GM21717 (cell line): ENCODE measurements around the gene PREB.

Source experiments
- ATAC-seq: cut with Tn5 transposase; IDR thresholded peaks from one replicate; pipeline ENCODE4 v1.9.1; 2021; ENCODE audit warnings: mild to moderate bottlenecking, moderate library complexity; ENCODE audit not compliant: unreplicated experiment

Gene PREB

GRCh38 chr2:27154488-27154887 is 20.1 kb upstream of the PREB start:
- ATAC-seq, result no peak

- no peak for ATAC-seq
These were observed 18.5 kb upstream of the PREB start for GRCh38 chr2:27152796-27153464.

- no peak for ATAC-seq
These were observed 17.8 kb upstream of the PREB start for GRCh38 chr2:27152102-27152795.

GRCh38 chr2:27150639-27151230 is 16.3 kb upstream of the PREB start:
- no peak for ATAC-seq

GRCh38 chr2:27149570-27150405 is 15.4 kb upstream of the PREB start:
- no peak for ATAC-seq

- ATAC-seq, result no peak
These were observed 14.5 kb upstream of the PREB start, which contains the start of gene TCF23 for GRCh38 chr2:27148801-27149439. Gene TCF23 (plus strand): TSS chr2:27149004. CDS start chr2:27149134, 130 bp downstream.

- no peak for ATAC-seq
These were observed 13.5 kb upstream of the PREB start for GRCh38 chr2:27147935-27148334.

- no peak for ATAC-seq
These were observed 11.2 kb upstream of the PREB start for GRCh38 chr2:27145682-27146081.

- no peak for ATAC-seq
These were observed 8.8 kb upstream of the PREB start for GRCh38 chr2:27143285-27143684.

GRCh38 chr2:27139310-27139709 is 4.9 kb upstream of the PREB start, which contains the start of gene PRR30:
Gene PRR30 (minus strand): TSS chr2:27139410. CDS start chr2:27138329, 1,081 bp downstream.
- no peak for ATAC-seq

- ATAC-seq, result no peak
These were observed 3.7 kb upstream of the PREB start for GRCh38 chr2:27138111-27138510.

- no peak for ATAC-seq
These were observed 3.0 kb upstream of the PREB start for GRCh38 chr2:27137322-27137935.

- ATAC-seq, result no peak
These were observed 2.3 kb upstream of the PREB start for GRCh38 chr2:27136751-27137150.

GRCh38 chr2:27135478-27135955 is 1.1 kb upstream of the PREB start:
- ATAC-seq, result no peak

GRCh38 chr2:27134781-27135477 is 493 bp upstream of the PREB start:
- ATAC-seq, result no peak

GRCh38 chr2:27133195-27133875 is 1.1 kb downstream of the PREB start:
- no peak for ATAC-seq

- no peak for ATAC-seq
These were observed 3.0 kb downstream of the PREB start for GRCh38 chr2:27131429-27131828.

- no peak for ATAC-seq
These were observed 4.0 kb downstream of the PREB start for GRCh38 chr2:27130396-27130795.
